ENCODE measurements around the gene NACC2.
"Not testable (repeated sequence)": the region's sequence is repeated elsewhere in the genome, so short reads cannot be mapped to it uniquely, and the experiment has no call there.

DNA sequence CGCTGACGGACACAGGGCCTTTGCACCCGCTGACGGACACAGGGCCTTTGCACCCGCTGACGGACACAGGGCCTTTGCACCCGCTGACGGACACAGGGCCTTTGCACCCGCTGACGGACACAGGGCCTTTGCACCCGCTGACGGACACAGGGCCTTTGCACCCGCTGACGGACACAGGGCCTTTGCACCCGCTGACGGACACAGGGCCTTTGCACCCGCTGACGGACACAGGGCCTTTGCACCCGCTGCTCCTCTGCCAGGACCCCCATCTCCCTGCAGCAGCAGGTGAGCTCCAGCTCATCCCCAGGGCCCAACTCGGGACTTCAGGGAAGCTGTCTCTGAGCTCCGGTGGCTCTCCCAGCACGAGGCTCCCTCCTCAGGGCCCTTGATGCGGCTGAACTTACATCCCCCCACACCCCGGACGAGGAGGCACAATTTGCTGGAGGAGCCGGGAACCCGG lies 6.6 kb upstream of the NACC2 start:
- TF ChIP-seq, protein P1, sequence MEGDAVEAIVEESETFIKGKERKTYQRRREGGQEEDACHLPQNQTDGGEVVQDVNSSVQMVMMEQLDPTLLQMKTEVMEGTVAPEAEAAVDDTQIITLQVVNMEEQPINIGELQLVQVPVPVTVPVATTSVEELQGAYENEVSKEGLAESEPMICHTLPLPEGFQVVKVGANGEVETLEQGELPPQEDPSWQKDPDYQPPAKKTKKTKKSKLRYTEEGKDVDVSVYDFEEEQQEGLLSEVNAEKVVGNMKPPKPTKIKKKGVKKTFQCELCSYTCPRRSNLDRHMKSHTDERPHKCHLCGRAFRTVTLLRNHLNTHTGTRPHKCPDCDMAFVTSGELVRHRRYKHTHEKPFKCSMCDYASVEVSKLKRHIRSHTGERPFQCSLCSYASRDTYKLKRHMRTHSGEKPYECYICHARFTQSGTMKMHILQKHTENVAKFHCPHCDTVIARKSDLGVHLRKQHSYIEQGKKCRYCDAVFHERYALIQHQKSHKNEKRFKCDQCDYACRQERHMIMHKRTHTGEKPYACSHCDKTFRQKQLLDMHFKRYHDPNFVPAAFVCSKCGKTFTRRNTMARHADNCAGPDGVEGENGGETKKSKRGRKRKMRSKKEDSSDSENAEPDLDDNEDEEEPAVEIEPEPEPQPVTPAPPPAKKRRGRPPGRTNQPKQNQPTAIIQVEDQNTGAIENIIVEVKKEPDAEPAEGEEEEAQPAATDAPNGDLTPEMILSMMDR (IDR thresholded peaks at IDR 0.05) = not testable (repeated sequence)
- TF ChIP-seq POLR2A (IDR thresholded peaks at IDR 0.05) = not testable (repeated sequence)

Data from prostate gland (tissue), 2 donors.